ENCODE data around the gene USP20.

The USP20 gene

DNA sequence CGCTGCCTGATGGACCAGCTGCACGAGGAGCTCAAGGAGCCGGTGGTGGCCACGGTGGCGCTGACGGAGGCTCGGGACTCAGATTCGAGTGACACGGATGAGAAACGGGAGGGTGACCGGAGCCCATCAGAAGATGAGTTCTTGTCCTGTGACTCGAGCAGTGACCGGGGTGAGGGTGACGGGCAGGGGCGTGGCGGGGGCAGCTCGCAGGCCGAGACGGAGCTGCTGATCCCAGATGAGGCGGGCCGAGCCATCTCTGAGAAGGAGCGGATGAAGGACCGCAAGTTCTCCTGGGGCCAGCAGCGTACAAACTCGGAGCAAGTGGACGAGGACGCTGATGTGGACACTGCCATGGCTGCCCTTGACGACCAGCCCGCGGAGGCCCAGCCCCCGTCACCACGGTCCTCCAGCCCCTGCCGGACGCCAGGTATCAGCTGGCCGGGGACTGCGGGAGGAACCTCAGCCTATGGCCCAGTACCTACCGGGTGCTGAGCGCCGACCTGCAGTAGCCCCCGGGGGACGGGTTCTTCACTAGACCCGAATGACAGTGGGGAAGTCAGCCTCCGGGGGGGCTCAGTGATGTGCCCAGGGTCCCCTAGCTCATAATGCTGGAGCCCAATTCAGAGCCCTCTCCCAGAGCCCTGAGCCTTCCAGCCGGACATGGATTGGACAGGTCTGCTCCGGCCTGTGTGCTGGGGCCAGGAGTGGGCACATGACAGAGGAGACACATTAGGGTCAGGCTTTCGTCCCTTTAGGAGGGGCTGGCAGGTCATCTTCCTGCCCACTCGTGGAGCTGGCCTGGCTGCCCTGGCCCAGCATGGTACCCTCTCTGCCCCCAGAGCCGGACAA is 33.0 kb downstream of the USP20 start (continued):
- TF ChIP-seq, protein P1, sequence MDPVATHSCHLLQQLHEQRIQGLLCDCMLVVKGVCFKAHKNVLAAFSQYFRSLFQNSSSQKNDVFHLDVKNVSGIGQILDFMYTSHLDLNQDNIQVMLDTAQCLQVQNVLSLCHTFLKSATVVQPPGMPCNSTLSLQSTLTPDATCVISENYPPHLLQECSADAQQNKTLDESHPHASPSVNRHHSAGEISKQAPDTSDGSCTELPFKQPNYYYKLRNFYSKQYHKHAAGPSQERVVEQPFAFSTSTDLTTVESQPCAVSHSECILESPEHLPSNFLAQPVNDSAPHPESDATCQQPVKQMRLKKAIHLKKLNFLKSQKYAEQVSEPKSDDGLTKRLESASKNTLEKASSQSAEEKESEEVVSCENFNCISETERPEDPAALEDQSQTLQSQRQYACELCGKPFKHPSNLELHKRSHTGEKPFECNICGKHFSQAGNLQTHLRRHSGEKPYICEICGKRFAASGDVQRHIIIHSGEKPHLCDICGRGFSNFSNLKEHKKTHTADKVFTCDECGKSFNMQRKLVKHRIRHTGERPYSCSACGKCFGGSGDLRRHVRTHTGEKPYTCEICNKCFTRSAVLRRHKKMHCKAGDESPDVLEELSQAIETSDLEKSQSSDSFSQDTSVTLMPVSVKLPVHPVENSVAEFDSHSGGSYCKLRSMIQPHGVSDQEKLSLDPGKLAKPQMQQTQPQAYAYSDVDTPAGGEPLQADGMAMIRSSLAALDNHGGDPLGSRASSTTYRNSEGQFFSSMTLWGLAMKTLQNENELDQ (tag by site-specific recombination; IDR thresholded peaks at IDR 0.05; ENCODE audit: low read depth) = no peak
- TF ChIP-seq ZNF768 (tag by site-specific recombination; IDR thresholded peaks at IDR 0.05) (no peak), ZNF391 (tag by site-specific recombination; IDR thresholded peaks at IDR 0.05; ENCODE audit: borderline replicate concordance, low read depth) (no peak), ZNF501 (tag by site-specific recombination; IDR thresholded peaks at IDR 0.05) (no peak), ZNF16 (tag by site-specific recombination; IDR thresholded peaks at IDR 0.05; ENCODE audit: low read depth) (no peak)

DNA sequence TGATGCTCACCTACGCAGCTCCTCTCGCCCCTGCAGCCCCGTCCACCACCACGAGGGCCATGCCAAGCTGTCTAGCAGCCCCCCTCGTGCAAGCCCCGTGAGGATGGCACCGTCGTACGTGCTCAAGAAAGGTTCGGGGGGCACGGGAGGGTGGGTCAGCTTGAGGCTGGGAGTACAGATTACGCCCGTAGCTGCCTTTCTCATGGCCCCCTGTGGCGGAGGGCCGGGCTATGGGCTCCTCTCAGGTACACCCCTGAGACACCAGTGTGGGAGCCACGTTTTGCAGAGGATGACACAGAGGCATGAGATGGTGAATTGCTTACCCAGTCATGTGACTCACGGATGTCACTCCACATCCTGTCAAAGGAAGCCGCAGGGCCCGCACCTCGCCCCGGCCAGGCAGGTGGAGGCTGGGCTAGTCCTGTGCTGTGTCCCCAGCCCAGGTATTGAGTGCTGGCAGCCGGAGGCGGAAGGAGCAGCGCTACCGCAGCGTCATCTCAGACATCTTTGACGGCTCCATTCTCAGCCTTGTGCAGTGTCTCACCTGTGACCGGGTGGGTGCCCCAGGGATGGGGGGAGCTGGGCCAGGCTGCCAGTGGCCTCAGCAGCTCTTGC is 33.7 kb downstream of the USP20 start:
- Histone ChIP-seq H3K4me3 (ENCODE audit: low read depth, low read length) (no peak overlapping the region), H3K36me3 (ENCODE audit: control insufficient read depth in 2 of 2, insufficient read depth in 1 of 2, low read length in 2 of 2) (peaks cover 0 to 20% of the 10 kb centered on the region in 2 experiments; a peak in 2 of 3 replicates), H3K27ac (ENCODE audit: extremely low read depth, low read depth, low read length) (no peak overlapping the region), H3K4me1 (ENCODE audit: control insufficient read depth, insufficient read depth, low read length) (no peaks in the 10 kb centered on the region), H3K9me3 (ENCODE audit: control insufficient read depth, insufficient read depth, low read depth, low read length) (no peaks in the 10 kb centered on the region)
- POLR2A ChIA-PET = interaction anchor here (0.5 to 1.1 kb wide), 2 partner anchors 16 to 18 kb away, joined by 3 read pairs; no protein-coding TSS in a partner anchor
- CTCF ChIA-PET = interaction anchor here (0.6 to 1.5 kb wide), 3 partner anchors 18 to 337 kb away, joined by 3 read pairs; no protein-coding TSS in a partner anchor
- no peak for TF ChIP-seq ZBTB1 (tag by site-specific recombination; IDR thresholded peaks at IDR 0.05)
- no peak for TF ChIP-seq ZBTB17 (tag by site-specific recombination; IDR thresholded peaks at IDR 0.05)
- no peak for TF ChIP-seq ZBTB7A (tag by site-specific recombination; IDR thresholded peaks at IDR 0.05; ENCODE audit: low read depth)
- TF ChIP-seq ZNF214 (tag by site-specific recombination; IDR thresholded peaks at IDR 0.05; ENCODE audit: borderline replicate concordance) = no peak
- no peak for TF ChIP-seq ZNF202 (tag by site-specific recombination; IDR thresholded peaks at IDR 0.05; ENCODE audit: borderline replicate concordance)
- no peak for TF ChIP-seq GLI4 (tag by site-specific recombination; IDR thresholded peaks at IDR 0.05)
- no peak for TF ChIP-seq GLIS1 (tag by site-specific recombination; IDR thresholded peaks at IDR 0.05)
- no peak for TF ChIP-seq ZBTB48 (tag by site-specific recombination; IDR thresholded peaks at IDR 0.05)
- TF ChIP-seq ZNF155 (tag by site-specific recombination; IDR thresholded peaks at IDR 0.05) = no peak
- no peak for TF ChIP-seq ZNF112 (tag by site-specific recombination; IDR thresholded peaks at IDR 0.05)
- no peak for TF ChIP-seq TCF7L2 (IDR thresholded peaks at IDR 0.05; ENCODE audit: borderline replicate concordance, low read depth, low read length)
- no peak for TF ChIP-seq FEZF1 (tag by site-specific recombination; IDR thresholded peaks at IDR 0.05)
- TF ChIP-seq ZNF560 (tag by site-specific recombination; IDR thresholded peaks at IDR 0.05; ENCODE audit: borderline replicate concordance) = no peak

DNA sequence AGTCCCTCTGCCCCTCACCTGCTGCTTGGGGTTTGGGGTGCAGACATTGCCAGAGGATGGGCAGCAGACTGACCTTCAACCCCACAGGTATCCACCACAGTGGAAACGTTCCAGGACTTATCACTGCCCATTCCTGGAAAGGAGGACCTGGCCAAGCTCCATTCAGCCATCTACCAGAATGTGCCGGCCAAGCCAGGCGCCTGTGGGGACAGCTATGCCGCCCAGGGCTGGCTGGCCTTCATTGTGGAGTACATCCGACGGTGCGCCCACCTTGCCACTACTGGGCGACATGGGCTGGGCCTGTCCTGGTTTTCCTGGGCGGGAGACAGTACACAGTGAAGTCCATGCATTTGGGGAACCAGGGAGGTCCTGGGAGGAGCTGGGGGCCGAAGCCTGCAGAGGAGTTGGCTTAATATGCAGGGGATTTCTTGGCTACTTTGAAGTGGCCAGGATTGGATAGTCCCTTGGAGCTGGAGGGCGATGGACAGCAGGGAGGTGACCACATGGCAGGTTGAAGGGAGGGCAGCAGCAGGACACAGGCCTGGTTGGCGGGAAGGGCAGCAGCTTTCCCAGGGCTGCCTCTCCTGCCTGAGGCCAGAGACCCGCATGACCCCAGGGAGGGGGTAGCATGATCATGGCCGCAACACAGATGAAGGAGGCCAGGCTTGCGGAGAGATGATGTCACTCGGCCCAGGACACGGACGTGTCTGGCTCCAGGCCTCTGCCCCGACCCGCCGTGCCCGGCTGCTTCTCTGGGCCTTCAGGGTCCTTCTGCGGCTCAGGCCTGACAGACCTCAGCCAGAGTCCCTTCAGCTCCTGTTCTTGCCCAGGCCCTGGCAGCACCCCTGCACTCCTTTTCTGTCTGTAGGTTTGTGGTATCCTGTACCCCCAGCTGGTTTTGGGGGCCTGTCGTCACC is 34.6 kb downstream of the USP20 start:
- H3K4me1 ChIP-seq (ENCODE audit: control insufficient read depth, insufficient read depth, low read length) = no peaks in the 10 kb centered on the region
- no peak overlapping the region for H3K4me3 ChIP-seq (ENCODE audit: low read depth, low read length)
- peaks cover 0 to 27% of the 10 kb centered on the region in 2 experiments; a peak in 1 of 3 replicates for H3K36me3 ChIP-seq (ENCODE audit: control insufficient read depth in 2 of 2, insufficient read depth in 1 of 2, low read length in 2 of 2)
- ChIA-PET POLR2A (interaction anchor here (0.5 kb wide), 2 partner anchors 17 to 44 kb away, joined by 3 to 6 read pairs; no protein-coding TSS in a partner anchor), CTCF (interaction anchor here (0.6 to 0.7 kb wide), 2 partner anchors 32 to 336 kb away, joined by 3 to 7 read pairs; no protein-coding TSS in a partner anchor)
- no peak overlapping the region for H3K27ac ChIP-seq (ENCODE audit: extremely low read depth, low read depth, low read length)
- TF ChIP-seq ZFP37 (tag by site-specific recombination; IDR thresholded peaks at IDR 0.05) (no peak), ZNF350 (tag by site-specific recombination; IDR thresholded peaks at IDR 0.05) (no peak), TRIM28 (IDR thresholded peaks at IDR 0.05; ENCODE audit: borderline replicate concordance, low read length) (no peak), REPIN1 (tag by site-specific recombination; IDR thresholded peaks at IDR 0.05; ENCODE audit: low read depth) (no peak), ZNF529 (tag by site-specific recombination; IDR thresholded peaks at IDR 0.05; ENCODE audit: insufficient replicate concordance) (no peak), ZNF114 (tag by site-specific recombination; IDR thresholded peaks at IDR 0.05) (no peak), ZNF510 (tag by site-specific recombination; IDR thresholded peaks at IDR 0.05; ENCODE audit: insufficient replicate concordance) (no peak), ZBTB1 (tag by site-specific recombination; IDR thresholded peaks at IDR 0.05) (no peak)
- TF ChIP-seq, protein P2, sequence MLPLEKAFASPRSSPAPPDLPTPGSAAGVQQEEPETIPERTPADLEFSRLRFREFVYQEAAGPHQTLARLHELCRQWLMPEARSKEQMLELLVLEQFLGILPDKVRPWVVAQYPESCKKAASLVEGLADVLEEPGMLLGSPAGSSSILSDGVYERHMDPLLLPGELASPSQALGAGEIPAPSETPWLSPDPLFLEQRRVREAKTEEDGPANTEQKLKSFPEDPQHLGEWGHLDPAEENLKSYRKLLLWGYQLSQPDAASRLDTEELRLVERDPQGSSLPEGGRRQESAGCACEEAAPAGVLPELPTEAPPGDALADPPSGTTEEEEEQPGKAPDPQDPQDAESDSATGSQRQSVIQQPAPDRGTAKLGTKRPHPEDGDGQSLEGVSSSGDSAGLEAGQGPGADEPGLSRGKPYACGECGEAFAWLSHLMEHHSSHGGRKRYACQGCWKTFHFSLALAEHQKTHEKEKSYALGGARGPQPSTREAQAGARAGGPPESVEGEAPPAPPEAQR (tag by site-specific recombination; IDR thresholded peaks at IDR 0.05) = no peak
- no peaks in the 10 kb centered on the region for H3K9me3 ChIP-seq (ENCODE audit: control insufficient read depth, insufficient read depth, low read depth, low read length)

Measured in HEK293 (cell line).